ENCODE data around the gene TMIGD2.
A peak's percentile ranks its signal among the peaks of the same experiment; 100 is the strongest.
"Not testable (repeated sequence)": the region's sequence is repeated elsewhere in the genome, so short reads cannot be mapped to it uniquely, and the experiment has no call there.

Gene TMIGD2, protein sequence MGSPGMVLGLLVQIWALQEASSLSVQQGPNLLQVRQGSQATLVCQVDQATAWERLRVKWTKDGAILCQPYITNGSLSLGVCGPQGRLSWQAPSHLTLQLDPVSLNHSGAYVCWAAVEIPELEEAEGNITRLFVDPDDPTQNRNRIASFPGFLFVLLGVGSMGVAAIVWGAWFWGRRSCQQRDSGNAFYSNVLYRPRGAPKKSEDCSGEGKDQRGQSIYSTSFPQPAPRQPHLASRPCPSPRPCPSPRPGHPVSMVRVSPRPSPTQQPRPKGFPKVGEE

DNA sequence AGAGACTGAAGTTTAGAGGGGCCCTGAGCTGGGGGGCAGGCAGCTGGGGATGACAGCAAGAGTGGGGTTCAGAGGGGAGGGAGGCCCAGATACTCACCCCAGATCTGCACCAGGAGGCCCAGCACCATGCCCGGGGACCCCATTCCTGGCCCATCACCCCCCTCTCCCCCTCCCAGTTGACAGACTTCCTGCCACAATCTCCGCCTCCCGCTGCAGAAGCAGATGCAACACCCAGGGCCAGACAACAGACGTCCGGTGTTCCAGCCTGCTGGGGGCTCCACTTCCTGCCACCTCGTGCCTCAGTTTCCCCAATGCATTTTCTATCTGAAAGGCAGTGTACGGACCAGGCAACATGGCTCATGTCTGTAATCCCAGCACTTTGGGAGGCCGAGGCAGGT, at the start of gene TMIGD2:
Gene TMIGD2, minus strand, starts transcription at position 147 of the 398 bp plus-strand sequence. Its CDS starts 4 bp downstream, at position 143.
- DNase-seq (ENCODE audit: low read depth, low spot score): no peak

DNA sequence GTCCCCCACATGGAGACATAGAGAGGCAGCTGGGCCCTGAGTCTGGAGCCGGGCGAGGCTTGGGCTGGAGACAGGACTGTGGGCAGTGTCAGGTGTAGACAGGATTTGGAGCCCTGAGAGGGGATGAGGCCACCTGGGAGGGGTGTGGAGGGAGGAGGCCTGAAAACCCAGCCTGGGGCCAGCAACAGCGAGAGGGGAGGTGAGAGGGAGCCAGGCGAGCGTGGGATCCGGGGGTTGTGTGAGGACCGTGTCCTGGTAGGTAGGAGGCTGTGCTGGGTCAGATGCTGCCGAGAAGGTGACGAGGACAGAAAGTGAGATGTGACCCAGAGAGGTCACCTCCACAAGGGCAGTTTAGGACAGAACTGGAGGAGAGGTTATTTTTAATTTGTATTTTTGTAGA, 48.5 kb upstream of the TMIGD2 start:
- no peak for DNase-seq (ENCODE audit: low read depth, low spot score)

DNA sequence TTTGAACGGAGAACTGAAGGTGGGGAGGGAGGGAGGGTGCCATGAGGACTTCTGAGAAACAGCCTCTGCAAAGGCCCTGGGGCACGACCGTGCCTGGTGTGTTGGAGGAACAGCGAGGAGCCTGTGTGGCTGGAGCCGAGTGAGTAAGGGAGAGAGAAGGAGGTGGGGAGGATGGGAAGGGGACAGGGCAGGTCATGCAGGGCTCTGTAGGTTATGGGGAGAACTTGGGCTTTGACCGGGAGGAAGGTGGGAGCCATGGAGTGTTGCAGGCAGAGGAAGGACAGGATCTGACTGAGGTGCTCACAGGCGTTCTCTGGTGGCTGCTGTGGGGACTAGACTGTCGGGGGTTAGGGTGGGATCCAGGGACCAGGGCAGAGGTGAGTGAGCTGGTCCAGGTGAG, 47.9 kb upstream of the TMIGD2 start:
- DNase-seq (ENCODE audit: low read depth, low spot score): no peak

DNA sequence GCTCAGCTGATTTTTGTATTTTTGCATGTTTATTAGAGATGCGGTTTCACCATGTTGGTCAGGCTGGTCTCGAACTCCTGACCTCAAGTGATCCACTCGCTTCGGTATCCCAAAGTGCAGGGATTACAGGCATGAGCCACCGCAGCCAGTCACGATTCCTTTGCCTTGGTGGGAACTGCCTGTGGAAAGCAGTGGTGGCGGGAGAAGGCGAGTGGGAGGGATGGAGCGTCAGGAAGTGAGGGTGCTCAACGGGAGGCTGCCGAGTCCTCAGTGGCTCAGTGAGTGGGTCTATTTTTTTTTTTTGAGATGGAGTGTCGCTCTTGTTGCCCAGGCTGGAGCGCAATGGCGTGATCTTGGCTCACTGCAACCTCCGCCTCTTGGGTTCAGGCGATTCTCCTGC, 47.0 kb upstream of the TMIGD2 start:
- not testable (repeated sequence) for DNase-seq (ENCODE audit: low read depth, low spot score)

DNA sequence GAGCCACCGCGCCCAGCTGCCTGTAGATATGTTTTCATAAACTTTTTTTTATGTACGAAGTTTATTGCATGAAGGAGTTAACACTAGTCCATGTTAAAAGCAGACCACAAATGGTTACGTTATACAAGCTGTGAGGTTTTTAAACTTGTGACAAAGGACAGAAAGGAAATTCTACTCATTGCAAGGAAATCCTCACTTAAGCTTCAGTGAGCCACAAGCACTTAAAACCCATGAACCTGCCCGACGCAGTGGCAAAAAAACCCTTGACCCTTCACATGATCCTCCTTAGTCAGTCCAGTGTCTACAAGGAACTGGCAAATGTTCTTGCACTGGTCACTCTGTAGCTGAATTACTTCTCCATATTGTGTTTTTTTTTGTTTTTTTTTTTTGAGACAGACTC, 45.3 kb upstream of the TMIGD2 start:
- DNase-seq (ENCODE audit: low read depth, low spot score): no peak

DNA sequence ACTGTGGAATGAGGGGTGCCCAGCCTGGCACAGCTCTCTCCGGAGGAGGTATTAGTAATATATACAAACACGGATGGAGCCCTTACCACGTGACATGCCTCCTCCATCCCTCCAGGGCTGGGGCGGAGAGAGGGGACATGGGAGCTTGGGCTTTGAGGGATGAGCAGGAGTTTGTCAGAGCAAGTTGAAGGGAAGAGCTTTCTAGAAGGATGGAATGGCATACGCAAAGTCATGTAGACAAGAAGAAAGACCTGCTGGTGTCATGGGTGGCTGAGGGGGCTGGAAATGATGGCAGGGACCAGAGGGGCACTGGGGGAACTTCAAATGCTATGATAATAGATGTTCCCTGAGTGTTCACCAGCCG, 43.8 kb upstream of the TMIGD2 start:
- no peak for DNase-seq (ENCODE audit: low read depth, low spot score)

DNA sequence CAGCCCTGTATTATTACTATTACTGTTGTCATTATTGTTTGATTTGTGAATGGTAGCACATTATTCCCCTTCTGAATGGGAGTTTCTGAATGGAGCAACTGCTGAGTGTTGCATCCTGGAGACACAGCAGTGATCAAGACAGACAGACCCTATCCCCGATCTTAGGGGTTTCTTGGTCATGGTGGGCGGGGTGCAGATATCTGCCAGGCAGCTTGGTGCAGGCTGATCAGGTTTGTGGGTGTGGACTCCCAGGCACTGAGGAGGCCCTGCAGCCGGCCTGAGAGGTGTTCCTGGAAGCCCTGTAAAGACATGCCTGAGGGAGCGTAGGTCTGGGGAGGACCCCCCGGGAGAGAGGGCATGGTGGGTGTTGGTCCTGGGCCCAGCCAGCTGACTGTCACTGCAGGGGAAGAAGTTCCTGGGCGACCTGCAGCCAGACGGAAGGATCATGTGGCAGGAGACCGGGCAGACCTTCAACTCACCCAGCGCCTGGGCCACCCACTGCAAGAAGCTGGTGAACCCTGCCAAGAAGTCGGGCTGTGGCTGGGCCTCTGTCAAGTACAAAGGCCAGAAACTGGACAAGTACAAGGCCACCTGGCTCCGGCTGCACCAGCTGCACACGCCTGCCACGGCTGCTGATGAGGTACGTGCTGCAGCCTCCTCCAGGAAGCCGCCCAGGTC, 43.3 kb upstream of the TMIGD2 start:
- no peak for DNase-seq (ENCODE audit: low read depth, low spot score)

DNA sequence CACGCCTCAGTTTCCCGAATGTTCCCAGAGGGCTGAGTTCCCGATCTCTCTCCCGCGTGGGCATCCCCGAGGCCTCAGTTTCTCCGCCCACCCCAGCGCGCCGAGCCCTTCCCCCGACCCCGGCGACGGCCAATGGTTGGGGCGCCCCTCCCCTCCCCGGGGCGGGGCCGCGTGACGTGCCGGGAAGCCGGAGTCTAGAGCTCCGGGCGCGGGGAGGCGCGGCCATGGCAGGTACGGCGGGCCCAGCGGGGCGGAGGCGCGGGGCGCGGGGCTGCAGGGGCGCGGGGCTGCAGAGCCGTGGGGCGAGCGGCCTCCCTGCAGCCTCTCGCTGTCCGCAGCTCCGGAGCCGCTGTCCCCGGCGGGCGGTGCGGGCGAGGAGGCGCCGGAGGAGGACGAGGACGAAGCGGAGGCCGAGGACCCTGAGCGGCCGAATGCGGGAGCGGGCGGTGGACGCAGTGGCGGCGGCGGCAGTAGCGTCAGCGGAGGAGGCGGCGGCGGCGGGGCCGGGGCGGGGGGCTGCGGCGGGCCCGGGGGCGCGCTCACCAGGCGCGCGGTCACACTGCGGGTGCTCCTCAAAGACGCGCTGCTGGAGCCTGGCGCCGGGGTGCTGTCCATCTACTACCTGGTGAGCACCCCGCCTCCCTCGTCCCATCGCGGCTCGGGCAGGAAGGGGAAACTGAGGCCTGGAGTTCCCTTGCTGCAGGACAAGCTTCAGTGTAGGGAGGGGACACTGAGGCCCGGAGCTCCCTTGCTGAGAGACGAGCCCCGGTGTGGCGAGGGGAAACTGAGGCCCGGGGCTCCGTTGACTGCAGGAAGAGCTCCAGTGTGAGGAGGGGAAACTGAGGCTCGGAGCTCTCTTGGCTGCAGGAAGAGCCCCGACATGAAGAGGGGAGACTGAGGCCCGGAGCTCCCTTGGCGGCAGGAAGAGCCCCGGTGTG, 41.5 kb upstream of the TMIGD2 start, which contains the start of gene MPND:
Gene MPND, plus strand, starts transcription at position 193 of the 938 bp plus-strand sequence. Its CDS starts 32 bp downstream, at position 225.
- DNase-seq (ENCODE audit: low read depth, low spot score): peak; percentile 90

DNA sequence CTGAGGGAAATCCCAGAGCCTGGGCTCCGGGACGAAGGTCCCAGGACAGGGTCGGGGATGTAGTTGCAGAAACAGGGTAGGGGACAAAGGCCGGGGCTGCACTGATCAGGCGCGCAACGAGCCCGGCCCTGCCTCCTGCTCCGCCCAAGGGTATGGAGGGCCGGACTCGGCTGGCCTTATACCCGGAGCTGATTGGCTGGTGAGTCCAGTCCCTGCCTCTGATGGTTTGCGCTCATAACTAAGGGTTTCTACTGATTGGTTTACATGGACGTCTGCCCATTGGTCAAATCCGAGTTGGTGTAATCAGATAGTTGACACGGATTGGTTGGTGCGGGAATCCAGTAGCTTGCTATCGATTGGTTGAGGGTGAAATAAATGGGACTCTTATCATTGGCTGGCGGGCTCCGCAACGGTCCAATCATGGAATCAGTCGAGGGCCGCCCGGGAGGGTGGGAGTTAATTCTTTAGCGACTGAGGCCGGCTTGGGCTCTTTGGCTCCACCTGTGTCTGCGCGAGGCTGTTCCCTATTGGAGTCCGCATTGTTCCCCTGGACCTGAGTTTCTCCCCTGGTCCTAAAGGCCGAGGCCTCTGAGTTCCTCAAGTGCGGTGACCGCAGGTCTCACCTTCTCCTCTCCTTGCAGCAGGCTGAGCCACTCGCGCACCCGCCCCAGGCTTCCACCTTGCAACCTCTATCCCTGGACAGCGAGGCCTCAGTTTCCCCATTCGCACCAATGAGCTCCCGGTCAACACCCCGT, 40.6 kb upstream of the TMIGD2 start:
- DNase-seq (ENCODE audit: low read depth, low spot score): peak; percentile 90

DNA sequence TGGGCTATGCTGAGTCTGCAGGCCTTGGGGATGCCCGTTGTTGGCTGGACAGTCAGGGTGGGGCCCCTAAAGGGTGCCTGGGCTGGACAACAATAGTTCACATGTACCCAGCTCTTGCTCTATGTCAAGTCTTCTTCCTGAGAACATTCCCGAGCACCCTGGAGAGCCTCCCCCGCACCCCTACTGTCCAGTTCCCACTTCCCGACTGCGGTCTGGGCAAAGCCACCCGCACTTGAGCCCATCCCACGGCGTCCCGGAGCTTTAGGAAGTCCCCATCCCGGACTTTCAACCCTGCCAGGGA, 40.1 kb upstream of the TMIGD2 start:
- no peak for DNase-seq (ENCODE audit: low read depth, low spot score)

DNA sequence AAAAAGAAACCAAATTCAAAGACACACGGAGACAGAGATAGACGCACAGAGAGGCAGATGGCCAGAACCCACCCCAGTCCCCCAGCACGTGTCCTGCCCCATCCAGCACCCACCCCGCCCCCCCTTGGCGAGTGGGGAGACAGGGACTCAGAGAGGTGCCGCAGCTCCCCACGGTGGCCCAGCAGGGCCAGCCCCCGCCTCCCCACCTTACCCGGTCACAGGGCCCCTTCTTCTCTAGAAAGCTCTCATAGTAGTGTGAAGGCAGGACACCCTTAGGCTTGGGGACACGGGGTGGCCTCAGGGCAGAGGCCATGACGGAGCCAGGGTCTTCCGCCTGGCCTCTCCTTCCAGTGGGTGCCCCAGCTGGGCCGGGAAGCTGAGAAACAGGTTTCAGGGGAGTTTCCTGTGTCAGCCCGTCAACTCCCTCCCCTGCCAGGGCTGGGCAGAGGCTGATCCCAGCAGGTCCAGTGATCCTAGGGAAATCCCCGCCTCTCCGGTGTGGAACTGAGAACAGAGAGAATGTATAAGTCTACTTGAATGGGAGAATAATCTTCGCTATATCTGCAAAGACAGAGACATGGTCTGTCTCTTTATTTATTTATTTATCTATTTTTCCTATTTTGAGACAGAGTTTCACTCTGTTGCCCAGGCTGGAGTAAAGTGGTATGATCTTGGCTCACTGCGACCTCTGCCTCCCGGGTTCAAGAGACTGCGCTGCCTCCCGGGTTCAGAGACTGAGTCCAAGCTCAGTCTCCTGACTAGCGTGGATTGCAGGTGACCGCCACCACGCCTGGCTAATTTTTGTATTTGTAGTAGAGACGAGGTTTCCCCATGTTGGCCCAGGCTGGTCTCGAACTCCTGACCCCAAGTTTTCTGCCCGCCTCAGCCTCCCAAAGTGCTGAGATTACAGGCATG, 36.5 kb upstream of the TMIGD2 start, which contains the start of gene STAP2:
Gene STAP2, minus strand, starts transcription at position 387 of the 915 bp plus-strand sequence. Its CDS starts 74 bp downstream, at position 313.
- no peak for DNase-seq (ENCODE audit: low read depth, low spot score)

DNA sequence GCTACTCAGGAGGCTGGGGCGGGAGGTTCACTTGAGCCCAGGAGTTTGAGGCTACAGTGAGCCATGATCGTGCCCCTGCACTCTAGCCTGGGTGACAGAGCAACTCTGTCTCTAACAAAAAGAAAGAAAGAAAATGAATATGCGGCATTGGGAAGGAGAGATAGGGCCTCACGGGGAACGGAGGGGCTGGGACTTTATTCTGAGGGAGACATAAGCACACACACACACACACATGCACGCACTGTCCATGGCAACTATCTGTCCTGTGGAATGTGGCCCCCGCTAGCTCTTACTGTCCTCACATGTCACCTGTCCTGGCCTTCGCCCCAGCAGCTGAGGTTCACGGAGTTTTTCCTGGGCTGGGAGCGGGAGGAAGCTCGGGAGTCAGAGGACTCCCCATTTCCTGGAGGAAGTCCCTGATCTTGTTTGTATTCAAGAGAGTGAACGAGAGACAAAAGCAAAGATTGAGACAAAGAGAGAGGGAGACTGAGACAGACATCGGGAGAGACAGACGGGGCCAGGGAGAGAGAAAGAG, 35.8 kb upstream of the TMIGD2 start:
- DNase-seq (ENCODE audit: low read depth, low spot score): no peak

DNA sequence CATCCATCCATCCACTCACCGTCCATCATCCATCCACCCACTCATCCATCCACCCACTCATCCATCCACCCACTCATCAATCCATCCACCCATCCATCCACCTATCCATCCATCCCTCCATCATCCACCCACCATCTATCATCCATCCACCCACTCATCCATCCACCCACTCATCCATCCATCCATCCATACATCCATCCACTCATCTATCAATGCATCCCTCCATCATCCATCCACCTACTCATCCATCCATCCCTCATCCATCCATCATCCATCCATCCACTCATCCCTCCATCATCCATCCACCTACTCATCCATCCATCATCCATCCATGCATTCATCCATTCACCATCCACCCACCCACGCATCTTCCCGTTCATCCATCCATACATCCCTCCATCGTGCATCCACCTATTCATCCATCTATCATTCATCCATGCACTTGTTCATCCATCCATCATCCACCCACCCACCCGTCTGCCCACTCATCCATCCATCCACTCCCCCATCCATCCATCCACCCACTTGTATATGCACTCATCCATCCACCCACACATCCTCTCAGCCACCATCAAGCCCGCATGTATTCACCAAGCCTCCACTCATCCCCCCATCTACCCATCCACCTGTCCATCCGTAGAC, 32.9 kb upstream of the TMIGD2 start:
- DNase-seq (ENCODE audit: low read depth, low spot score): no peak

DNA sequence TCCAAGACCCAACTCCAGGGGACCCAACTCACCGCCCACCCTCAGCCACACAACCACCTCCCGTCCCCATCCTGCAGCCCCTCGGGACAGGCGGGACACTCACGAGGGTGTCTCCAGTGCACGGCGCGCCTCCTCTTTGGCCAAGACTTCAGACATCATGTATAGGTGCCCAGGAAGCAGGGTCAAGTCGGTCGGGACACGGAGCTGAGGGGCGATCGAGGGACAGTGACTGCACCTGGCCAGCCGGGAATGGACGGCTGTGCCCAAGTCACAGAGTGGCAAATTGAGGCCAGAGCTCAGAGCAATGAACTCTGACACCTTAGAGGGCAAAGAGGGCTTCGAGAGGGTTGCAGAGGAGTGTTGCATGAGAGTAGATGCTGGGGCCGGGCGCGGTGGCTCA, 27.7 kb upstream of the TMIGD2 start:
- DNase-seq (ENCODE audit: low read depth, low spot score): no peak

DNA sequence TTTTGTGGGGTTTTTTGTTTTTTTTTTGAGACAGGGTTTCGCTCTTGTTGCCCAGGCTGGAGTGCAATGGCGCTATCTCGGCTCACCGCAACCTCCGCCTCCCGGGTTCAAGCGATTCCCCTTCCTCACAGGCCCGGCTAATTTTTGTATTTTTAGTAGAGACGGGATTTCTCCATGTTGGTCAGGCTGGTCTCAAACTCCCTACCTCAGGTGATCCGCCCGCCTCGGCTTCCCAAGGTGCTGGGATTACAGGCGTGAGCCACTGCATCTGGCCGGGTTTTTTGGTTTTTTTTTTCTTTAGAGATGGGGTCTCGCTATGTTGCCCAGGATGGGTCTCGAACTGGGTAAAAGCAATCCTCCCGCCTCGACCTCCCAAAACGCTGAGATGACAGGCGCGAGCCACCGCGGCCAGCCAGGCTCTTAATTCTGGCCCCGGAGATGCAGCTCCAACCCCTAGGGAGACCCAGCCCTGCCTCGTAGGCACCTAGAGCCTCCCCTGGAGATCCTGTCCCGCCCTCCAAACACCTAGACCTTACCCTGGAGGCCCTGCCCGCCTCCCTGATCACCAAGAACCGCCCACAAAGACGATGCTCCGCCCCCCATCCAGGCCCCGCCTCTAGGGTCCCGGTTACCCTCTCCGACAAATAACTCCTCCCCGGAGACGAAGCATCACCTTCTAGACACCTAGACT, 26.9 kb upstream of the TMIGD2 start:
- not testable (repeated sequence) for DNase-seq (ENCODE audit: low read depth, low spot score)

DNA sequence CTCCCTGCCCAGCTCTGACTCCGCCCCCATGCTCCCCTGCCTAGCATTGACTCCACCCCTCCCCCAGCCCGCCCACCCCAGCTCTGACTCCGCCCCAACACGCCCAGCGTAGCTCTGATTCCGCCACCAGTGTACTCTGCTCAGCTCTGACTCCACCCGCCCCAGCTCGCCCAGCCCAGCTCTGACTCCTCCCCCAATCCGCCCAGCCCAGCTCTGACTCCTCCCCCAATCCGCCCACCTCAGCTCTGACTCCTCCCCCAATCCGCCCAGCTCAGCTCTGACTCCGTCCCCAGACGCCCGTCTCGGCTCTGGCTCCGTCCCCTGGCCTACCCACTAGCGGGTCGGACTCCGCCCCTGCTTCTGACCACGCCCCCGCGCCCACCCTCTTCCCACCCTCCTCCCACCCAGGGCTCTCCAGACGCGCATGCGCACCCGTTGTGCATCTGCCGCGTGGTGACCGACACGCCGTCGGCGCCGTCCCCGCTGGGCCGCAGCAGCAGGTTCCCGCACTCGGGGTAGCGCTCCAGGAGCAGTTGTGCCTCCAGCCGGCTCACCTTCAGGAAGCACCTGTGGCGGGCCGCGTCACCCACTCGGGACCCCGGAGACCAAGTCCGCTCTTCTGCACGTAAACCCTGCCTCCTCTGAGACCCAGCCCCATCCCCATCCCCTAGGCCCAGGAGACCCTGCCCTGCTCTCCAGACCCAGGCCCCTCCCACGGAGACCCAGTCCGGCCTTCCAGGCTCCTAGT, 26.2 kb upstream of the TMIGD2 start:
- peak; percentile 88 for DNase-seq (ENCODE audit: low read depth, low spot score)

DNA sequence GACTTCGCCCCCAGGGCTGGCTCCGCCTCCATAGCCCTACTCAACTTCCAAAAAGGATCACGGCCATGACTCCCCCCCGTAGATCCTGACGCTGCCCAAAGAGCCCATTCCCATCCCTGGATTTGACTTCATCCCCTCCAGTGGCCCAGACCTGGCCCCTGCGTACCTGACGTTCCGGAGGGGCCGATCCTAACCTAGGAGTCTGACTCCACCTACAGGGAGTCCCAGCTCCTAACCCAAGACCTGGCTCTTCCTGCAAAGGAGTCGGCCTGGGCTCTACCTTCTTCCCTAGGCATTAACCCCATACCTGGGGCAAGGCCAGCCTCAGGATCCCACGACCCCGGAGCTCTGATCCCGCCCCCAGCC, 25.7 kb upstream of the TMIGD2 start:
- DNase-seq (ENCODE audit: low read depth, low spot score): no peak

DNA sequence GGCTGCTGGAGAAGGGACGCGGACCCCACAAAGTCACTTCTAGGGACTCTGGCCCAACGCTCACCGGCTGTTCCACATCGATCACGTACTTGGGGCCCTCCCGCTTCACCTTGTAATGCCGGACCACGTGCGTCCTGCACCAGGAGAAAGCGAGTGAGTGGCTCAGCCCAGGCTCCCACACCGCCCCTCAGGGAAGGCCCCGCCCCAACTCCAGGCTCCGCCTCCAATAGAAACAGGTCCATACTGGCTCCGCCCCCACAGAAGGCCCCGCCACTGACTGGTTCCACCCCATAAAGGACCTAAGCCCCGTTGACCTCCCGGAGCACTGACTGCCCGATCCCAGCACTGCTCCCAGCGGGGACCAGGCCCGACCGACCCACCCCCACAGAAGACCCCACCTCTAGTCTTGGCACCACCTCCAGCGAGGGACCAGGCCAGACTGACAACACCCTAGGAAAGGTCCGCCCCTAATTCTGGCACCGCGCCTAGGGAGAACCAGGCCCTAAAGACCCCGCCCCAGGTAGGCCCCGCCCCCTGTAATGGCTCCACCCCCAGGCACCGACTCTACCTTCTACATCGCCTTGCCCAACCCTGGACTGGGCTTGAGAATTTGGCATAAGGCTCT, 25.2 kb upstream of the TMIGD2 start:
- DNase-seq (ENCODE audit: low read depth, low spot score): peak; percentile 48
